GM12874 (cell line): ENCODE data around the gene CST6.

Experiments
- CTCF ChIP-seq: IDR thresholded peaks from 2 replicates; pipeline ENCODE4 v1.5.1; 2011; ENCODE audit warnings: low read depth, mild to moderate bottlenecking, control low read depth, low read length, moderate library complexity; ENCODE audit not compliant: insufficient read depth

The CST6 gene

DNA sequence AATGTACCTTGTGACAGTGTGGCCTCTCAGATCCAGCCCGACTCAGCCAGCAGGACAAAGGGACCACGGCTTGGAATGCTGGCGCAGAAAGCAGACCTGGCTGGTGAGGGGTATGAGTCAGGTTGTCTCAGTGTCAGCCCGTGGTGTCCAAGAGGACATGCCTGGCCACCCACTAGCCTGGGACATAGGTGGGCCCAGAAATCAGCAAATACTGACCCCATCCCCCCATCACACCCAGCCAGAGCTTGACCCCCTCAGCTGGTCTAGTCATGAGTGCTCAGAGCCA lies 5.0 kb upstream of the CST6 start:
- no peak for TF ChIP-seq CTCF

DNA sequence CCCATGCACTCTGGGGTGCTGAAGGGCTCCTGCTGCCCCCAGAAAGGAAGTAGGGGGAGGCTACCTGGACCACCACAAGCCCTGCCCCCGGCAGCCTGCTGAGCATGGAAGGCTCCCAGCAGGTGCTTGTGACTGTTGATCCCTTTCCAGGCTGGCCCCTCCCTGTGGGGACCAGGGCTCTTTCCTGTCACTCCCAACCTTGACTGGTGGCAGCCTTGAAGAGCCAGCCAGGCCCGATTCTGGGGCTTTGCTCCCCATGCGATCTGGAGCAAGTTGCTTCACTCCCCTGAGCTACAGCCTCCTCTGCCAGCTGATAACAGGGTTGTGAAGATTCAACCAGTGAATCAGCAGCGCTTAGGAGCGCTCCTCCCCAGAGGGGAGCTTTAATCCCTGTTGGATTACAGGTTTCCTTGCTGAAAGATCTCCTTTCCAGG lies 4.6 kb upstream of the CST6 start:
- TF ChIP-seq CTCF, result no peak

GRCh38 chr11:66008095-66008467 lies 3.7 kb upstream of the CST6 start:
- no peak for TF ChIP-seq CTCF

GRCh38 chr11:66008468-66009101 lies 3.2 kb upstream of the CST6 start:
- no peak for TF ChIP-seq CTCF

GRCh38 chr11:66011239-66011784 lies 496 bp upstream of the CST6 start:
- TF ChIP-seq CTCF, result no peak

DNA sequence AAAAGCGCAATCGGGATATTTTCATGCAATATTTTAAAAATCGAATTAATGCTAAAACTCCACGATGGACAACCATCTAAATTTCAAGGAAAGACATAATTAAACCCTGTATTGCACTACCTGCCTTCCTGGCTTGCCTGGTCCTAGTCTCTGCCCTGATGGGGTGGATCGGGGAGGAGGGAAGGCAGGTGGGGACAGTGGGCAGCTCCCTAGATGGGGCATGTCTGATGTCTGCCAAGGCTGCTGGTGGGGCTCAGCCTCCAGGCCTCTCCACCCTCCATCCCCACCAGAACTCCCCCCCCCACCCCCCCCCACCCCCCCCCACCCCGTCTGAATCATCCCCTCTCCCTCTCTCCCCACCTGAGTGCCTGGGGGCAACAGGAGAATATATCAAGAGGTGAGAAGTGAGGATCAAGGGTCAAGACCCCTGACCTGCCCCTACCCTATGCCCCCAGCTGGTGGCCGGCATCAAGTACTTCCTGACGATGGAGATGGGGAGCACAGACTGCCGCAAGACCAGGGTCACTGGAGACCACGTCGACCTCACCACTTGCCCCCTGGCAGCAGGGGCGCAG lies 650 bp downstream of the CST6 start:
- no peak for TF ChIP-seq CTCF

GRCh38 chr11:66012946-66013761 lies 1.3 kb downstream of the CST6 start:
- TF ChIP-seq CTCF, result no peak
